Spleen (tissue), 11 donors: Measurements from ENCODE around the gene NFATC2. TPM values are rescaled to one million over a fixed set of nuclear protein-coding genes. Genes with fewer than 3 reads are reported as not detected.
A peak's percentile ranks its signal among the peaks of the same experiment; 100 is the strongest.

Experiments
- DNase-seq: peaks from one replicate; pipeline ENCODE4 v3.0.0-alpha.2; 2020
- H3K27ac ChIP-seq, 8 donors: fragments of 200-600 bp; sonication (generic) in 7 of 8; 1 replicate in 4 of 8; 2 replicates in 4 of 8; pipeline versions ENCODE4 v1.5.0 to v1.8.0; 2016 to 2021; ENCODE audit warnings: inconsistent platforms in 4 of 8, mild to moderate bottlenecking in 4 of 8, moderate library complexity in 1 of 8
- H3K27me3 ChIP-seq, 7 donors: fragments of 200-600 bp; sonication (generic) in 6 of 7; replicated peaks in 1 of 7; 1 replicate in 4 of 7; 2 replicates in 3 of 7; pipeline versions ENCODE4 v1.5.0 to v1.8.0; 2016 to 2021; ENCODE audit warnings: inconsistent platforms in 3 of 7, mild to moderate bottlenecking in 1 of 7
- H3K36me3 ChIP-seq, 6 donors: fragments of 200-600 bp; sonication (generic) in 5 of 6; 1 replicate in 4 of 6; 2 replicates in 2 of 6; pipeline versions ENCODE4 v1.5.0 to v1.8.0; 2016 to 2021; ENCODE audit warnings: inconsistent platforms in 2 of 6
- H3K4me1 ChIP-seq, 6 donors: fragments of 200-600 bp; sonication (generic) in 5 of 6; 1 replicate in 3 of 6; 2 replicates in 3 of 6; pipeline versions ENCODE4 v1.5.0 to v1.8.0; 2016 to 2021; ENCODE audit warnings: inconsistent platforms in 3 of 6
- H3K4me3 ChIP-seq, 8 donors: fragments of 200-600 bp; sonication (generic) in 7 of 8; 1 replicate in 4 of 8; 2 replicates in 4 of 8; pipeline versions ENCODE4 v1.5.0 to v1.8.0; 2016 to 2021; ENCODE audit warnings: inconsistent platforms in 4 of 8, mild to moderate bottlenecking in 4 of 8, moderate library complexity in 2 of 8
- H3K9me3 ChIP-seq, 8 donors: fragments of 200-600 bp; sonication (generic) in 7 of 8; 1 replicate in 4 of 8; 2 replicates in 4 of 8; pipeline versions ENCODE4 v1.5.0 to v1.8.0; 2016 to 2021; ENCODE audit warnings: inconsistent platforms in 4 of 8
- POLR2A ChIP-seq, 3 donors: fragments of 450-650 bp; IDR thresholded peaks; one replicate each; pipeline ENCODE4 v1.5.1; 2017; ENCODE audit warnings: antibody characterized with exemption in 3 of 3, mild to moderate bottlenecking in 1 of 3
- POLR2AphosphoS5 ChIP-seq, 3 donors: sonication (generic); formaldehyde crosslinking; IDR thresholded peaks; one replicate each; pipeline ENCODE4 v1.5.1; 2017; ENCODE audit warnings: antibody characterized with exemption in 3 of 3
- WGBS, 5 donors: extraction: QIAGEN DNeasy Blood & Tissue Kit in 3 of 5; methylation state at CpG; one replicate each; pipeline versions ENCODE4 v1.1.5 to v1.1.7; 2013 to 2018; 5-methylcytosine and 5-hydroxymethylcytosine counted together
- intact Hi-C: fragments of 100-400 bp; cut with DNase I; formaldehyde crosslinking; loops from one replicate; pipeline ENCODE4 v1.15.0; 2023; ENCODE audit warnings: low total_unique reads
- polyA plus RNA-seq, 3 donors: library from polyadenylated mRNA; stranded (reverse); fragments of 200-250 nt; gene quantifications; one replicate each; pipeline ENCODE4 v1.2.1, GENCODE V29; 2013
- total RNA-seq, 7 donors: library from RNA; depleted of rRNA in 3 of 7; stranded (reverse); fragments of >200 nt in 3 of 7; fragmentation: NEBNext Ultra II Directional in 4 of 7; extraction: Animal tissue kit (Norgen Biotek cat#: 25700) in 4 of 7; gene quantifications; one replicate each; pipeline versions ENCODE4 v1.1.0 to v1.2.1, GENCODE V29; 2016 to 2021
- TF ChIP-seq, protein P1 (sequence below), 11 experiments: fragments of 200-600 bp in 7 of 11; fragments of 450-650 bp in 4 of 11; sonication (generic) in 4 of 11; IDR thresholded peaks in 8 of 11; conservative IDR thresholded peaks in 3 of 11; 1 replicate in 7 of 11; 2 replicates in 4 of 11; pipeline versions ENCODE4 v1.4.0 to v1.8.0; 2016 to 2021; ENCODE audit warnings: antibody characterized with exemption in 11 of 11, inconsistent platforms in 4 of 11, mild to moderate bottlenecking in 1 of 11
- donor health status: healthy with polysubstance abuse.
- donor health status: DM: no; HTN: no; CAD: no; lungs with moderate emphysema.
- donor health status: DM: no; HTN: no; CAD: no.
- donor health status: Bipolar disorder and iron deficiency.
- donor health status: healthy.
- donor health status: DM: no; HTN: no; CAD: no.
- donor health status: DM: yes; HTN: yes; CAD: no.

Gene NFATC2
- total and polyA plus RNA-seq, 10 donors: 6.5 to 42.9 (median 34.5) TPM

DNA sequence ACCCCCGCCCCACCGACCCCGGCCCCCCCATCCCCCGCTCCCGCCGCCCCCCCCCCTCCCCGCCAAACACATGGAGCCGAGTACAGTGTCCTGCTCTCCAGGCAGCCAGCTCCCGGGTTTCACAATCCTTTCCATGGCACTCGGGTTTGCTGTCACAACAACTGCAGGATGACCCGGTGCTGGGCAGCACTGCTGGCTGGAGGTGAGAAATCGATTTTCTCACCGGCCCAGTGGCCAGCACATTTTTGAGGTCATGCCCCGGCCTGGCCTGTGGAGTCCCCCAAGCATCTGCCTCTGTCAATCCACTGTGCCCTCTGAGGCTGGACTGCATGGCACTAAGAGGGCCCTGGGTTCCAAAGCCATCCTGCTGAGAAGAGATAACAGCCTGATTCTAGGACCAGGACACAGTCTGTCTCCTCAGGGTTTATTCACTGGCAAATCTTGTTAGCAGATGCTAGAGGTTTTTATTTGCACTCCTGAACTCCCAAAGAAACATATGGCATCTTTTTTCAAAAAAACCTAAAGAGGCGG lies 129.5 kb downstream of the NFATC2 start:
- peak overlapping the region in 5 of 8 donors; percentile 44 to 86 (median 81) for H3K27ac ChIP-seq
- H3K4me1 ChIP-seq: peaks cover 45 to 92% (median 66%) of the 10 kb centered on the region in 6 donors

DNA sequence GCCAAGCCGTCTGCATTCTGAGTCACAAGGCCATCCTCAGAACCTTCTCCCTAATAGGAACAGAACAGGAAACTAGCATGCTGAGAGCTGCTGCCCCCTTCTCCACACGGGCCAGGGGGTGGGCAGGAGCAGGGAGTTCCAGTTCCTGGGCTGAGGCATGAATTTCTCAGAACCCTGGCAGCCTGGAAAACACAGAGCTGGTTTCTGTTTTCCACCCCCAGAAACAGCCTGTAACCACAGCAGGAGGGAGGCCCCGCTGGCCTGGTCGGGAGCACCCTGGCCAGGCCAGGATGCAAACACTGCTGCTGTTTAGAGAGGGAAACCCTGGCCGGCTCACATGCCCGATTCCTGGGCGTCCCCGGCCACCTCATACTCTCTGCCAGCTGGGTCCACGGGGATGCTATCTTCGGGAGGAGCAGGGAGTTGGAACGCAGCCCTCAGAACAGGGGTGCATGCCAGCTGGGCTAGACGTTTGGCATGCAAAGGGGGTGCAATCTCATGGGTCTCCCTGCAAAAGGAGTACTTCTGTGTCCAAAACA lies 130.1 kb downstream of the NFATC2 start:
- WGBS, 5 donors: 33 to 61% (median 44%) methylated on average over 7 to 12 of the region's 12 CpGs
- H3K4me3 ChIP-seq: no peak overlapping the region
- H3K36me3 ChIP-seq: peaks cover 0 to 23% (median 2%) of the 10 kb centered on the region in 6 donors
- intact Hi-C loops: no loop called here
- peak overlapping the region in 5 of 8 donors; percentile 39 to 86 (median 81) for H3K27ac ChIP-seq
- TF ChIP-seq, protein P1, sequence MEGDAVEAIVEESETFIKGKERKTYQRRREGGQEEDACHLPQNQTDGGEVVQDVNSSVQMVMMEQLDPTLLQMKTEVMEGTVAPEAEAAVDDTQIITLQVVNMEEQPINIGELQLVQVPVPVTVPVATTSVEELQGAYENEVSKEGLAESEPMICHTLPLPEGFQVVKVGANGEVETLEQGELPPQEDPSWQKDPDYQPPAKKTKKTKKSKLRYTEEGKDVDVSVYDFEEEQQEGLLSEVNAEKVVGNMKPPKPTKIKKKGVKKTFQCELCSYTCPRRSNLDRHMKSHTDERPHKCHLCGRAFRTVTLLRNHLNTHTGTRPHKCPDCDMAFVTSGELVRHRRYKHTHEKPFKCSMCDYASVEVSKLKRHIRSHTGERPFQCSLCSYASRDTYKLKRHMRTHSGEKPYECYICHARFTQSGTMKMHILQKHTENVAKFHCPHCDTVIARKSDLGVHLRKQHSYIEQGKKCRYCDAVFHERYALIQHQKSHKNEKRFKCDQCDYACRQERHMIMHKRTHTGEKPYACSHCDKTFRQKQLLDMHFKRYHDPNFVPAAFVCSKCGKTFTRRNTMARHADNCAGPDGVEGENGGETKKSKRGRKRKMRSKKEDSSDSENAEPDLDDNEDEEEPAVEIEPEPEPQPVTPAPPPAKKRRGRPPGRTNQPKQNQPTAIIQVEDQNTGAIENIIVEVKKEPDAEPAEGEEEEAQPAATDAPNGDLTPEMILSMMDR (IDR thresholded peaks at IDR 0.05 in 8 of 11, conservative IDR thresholded peaks at IDR 0.05 in 3 of 11): no peak
- no peak for TF ChIP-seq POLR2AphosphoS5 (IDR thresholded peaks at IDR 0.05)
- TF ChIP-seq POLR2A (IDR thresholded peaks at IDR 0.05): no peak
- H3K9me3 ChIP-seq: peaks cover 0 to 4% (median 0%) of the 10 kb centered on the region in 8 donors
- DNase-seq: no peak
- peaks cover 39 to 92% (median 60%) of the 10 kb centered on the region in 6 donors for H3K4me1 ChIP-seq
- H3K27me3 ChIP-seq: no peaks in the 10 kb centered on the region

More for the DNA sequence above, 129.5 kb downstream of the NFATC2 start:
- no peak for DNase-seq
- 63 to 86% (median 70%) methylated on average over 4 to 15 of the region's 15 CpGs for WGBS, 5 donors
- no peaks in the 10 kb centered on the region for H3K27me3 ChIP-seq
- intact Hi-C loops: no loop called here
- peaks cover 0 to 24% (median 0%) of the 10 kb centered on the region in 6 donors for H3K36me3 ChIP-seq
- peaks cover 0 to 4% (median 0%) of the 10 kb centered on the region in 8 donors for H3K9me3 ChIP-seq
- H3K4me3 ChIP-seq: no peak overlapping the region
- TF ChIP-seq POLR2A (IDR thresholded peaks at IDR 0.05) (no peak), POLR2AphosphoS5 (IDR thresholded peaks at IDR 0.05) (no peak)
- TF ChIP-seq, protein P1 (IDR thresholded peaks at IDR 0.05 in 8 of 11, conservative IDR thresholded peaks at IDR 0.05 in 3 of 11): no peak

DNA sequence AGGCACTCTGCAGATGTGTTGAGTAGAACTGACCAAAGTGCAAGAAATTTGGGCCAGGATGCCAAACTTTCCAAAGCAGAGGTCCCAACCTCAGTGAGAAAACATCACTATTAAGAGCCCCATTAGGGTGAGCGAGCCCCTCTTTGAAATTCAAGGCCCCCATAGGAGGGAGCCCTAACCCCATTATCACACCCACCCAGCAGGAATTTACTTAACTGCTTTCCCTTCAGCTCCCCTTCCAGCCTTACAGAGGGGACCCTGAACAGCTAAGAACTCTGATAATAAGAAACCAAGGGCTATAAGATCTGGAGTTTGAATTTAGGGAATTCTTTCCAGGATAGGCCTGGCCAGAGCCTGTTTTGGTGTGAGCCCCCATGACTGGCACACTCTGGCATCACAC lies 130.6 kb downstream of the NFATC2 start:
- Histone ChIP-seq H3K9me3 (peaks cover 0 to 4% (median 0%) of the 10 kb centered on the region in 8 donors), H3K27me3 (no peaks in the 10 kb centered on the region), H3K36me3 (peaks cover 0 to 28% (median 2%) of the 10 kb centered on the region in 6 donors), H3K4me1 (peaks cover 36 to 91% (median 55%) of the 10 kb centered on the region in 6 donors), H3K27ac (peak overlapping the region in 5 of 8 donors; percentile 39 to 86 (median 81)), H3K4me3 (no peak overlapping the region)
- intact Hi-C loops: no loop called here
- TF ChIP-seq POLR2AphosphoS5 (IDR thresholded peaks at IDR 0.05) (no peak), POLR2A (IDR thresholded peaks at IDR 0.05) (no peak)
- TF ChIP-seq, protein P1 (IDR thresholded peaks at IDR 0.05 in 8 of 11, conservative IDR thresholded peaks at IDR 0.05 in 3 of 11): no peak
- no peak for DNase-seq
- 90 to 100% (median 95%) methylated on average over 1 of the region's 1 CpG for WGBS, 5 donors

DNA sequence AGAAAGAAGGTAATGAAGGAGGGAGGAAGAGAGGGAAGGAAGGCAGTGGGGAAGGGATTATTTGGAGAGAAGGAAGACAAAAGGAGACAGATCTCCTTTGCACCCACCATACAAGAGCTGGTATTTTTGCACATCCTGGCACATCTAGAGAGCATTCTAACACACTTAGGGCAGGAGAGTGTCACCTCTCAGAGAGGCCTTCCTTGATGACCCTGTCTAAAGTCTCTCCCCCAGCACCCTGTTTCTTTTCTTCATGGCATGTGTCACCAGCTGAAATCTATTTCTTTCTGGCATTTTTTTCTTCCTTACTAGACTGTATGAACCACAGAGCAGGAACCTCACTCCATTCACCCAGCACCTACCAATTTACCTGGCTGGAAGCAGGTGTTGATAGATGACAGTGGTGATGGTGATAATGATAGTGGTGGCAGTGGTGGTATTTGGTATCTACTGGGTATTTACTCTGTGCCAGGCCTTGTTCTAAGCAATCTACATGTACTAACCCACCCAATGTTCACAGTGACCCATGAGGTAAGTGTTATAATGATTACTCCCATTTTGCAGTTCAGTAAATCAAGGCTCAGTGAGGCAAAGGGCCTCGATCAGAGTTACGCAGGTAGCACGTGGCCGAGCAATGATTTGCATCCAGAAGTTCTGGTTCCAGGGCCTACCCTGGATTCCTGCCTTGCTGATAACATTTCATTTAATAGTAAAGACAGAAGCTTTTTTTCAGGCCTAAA lies 131.8 kb downstream of the NFATC2 start:
- peak overlapping the region in 5 of 8 donors; percentile 2 to 86 (median 30) for H3K27ac ChIP-seq
- intact Hi-C loops: no loop called here
- TF ChIP-seq, protein P1 (IDR thresholded peaks at IDR 0.05 in 8 of 11, conservative IDR thresholded peaks at IDR 0.05 in 3 of 11): no peak
- no peak for TF ChIP-seq POLR2A (IDR thresholded peaks at IDR 0.05)
- TF ChIP-seq POLR2AphosphoS5 (IDR thresholded peaks at IDR 0.05): no peak
- peaks cover 29 to 90% (median 46%) of the 10 kb centered on the region in 6 donors for H3K4me1 ChIP-seq
- peaks cover 0 to 4% (median 0%) of the 10 kb centered on the region in 8 donors for H3K9me3 ChIP-seq
- peaks cover 0 to 38% (median 2%) of the 10 kb centered on the region in 6 donors for H3K36me3 ChIP-seq
- no peak overlapping the region for H3K4me3 ChIP-seq
- no peak for DNase-seq
- 89 to 99% (median 97%) methylated on average over 4 of the region's 4 CpGs for WGBS, 5 donors
- no peaks in the 10 kb centered on the region for H3K27me3 ChIP-seq
